GM23248 (cell line): Measurements from ENCODE around the gene TBCK.

Experiments used
- EZH2 ChIP-seq: fragments of 200-600 bp; sonication (generic); IDR thresholded peaks from 2 replicates; pipeline ENCODE4 v1.6.1; 2018; ENCODE audit warnings: antibody characterized with exemption, mild to moderate bottlenecking; ENCODE audit not compliant: insufficient read depth, poor library complexity, severe bottlenecking
- EZH2phosphoT487 ChIP-seq: fragments of 200-600 bp; sonication (generic); IDR thresholded peaks from 2 replicates; pipeline ENCODE4 v1.6.1; 2018; ENCODE audit warnings: antibody characterized with exemption, moderate library complexity, mild to moderate bottlenecking, low read depth; ENCODE audit not compliant: insufficient read depth

DNA sequence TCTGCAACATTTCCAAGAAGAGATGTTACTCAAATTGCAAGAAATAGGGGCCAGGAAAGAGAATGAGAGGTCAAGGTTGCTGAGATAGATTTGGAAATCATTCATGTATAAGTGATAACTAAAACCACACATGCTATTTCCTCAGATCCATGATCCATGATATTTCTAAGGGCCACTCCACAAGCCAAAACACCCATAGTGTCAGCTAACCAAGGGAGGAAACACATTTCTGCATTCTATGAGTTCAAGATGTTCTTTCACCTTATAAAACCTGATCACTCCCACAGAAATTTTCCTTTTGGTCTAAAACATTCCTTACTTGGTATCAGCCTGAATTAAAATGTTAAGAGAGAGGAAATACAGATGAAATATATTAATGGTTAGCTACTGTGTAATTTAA, 47.2 kb downstream of the TBCK start:
- TF ChIP-seq EZH2 (no peak), EZH2phosphoT487 (no peak)
